SH-SY5Y (cell line): ENCODE results near the gene CHCHD3.

Source experiments
- GATA2 ChIP-seq: IDR thresholded peaks from 2 replicates; pipeline ENCODE4 v1.6.1; 2011; ENCODE audit warnings: mild to moderate bottlenecking, low read depth, low read length
- GATA3 ChIP-seq: IDR thresholded peaks from 2 replicates; pipeline ENCODE4 v1.6.1; 2011; ENCODE audit warnings: low read depth, mild to moderate bottlenecking, low read length, moderate library complexity

DNA sequence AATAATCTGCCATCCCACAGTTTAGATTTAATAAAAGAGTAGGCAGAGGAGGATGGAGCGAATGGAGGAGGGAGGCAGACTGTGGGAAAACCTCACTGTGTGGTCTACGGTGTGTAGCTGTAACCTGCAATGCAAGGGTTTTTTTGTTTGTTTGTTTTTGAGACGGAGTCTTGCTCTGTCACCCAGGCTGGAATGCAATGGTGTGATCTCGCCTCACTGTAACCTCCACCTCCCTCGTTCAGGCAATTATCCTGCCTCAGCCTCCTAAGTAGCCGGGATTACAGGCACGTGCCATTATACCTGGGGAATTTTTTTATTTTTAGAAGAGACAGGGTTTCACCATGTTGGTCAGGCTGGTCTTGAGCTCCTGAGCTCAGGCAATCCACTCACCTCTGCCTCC lies 321.0 kb downstream of the CHCHD3 start:
- TF ChIP-seq GATA3 (no peak), GATA2 (no peak)
